DMS53 treated with DMSO at 0.1 percent for 48 hours (cell line): ENCODE results near the gene ATG10.
"Not testable (repeated sequence)": the region's sequence is repeated elsewhere in the genome, so short reads cannot be mapped to it uniquely, and the experiment has no call there.

Experiments used
- DNase-seq: peaks from one replicate; lab custom pipeline; 2025; ENCODE audit not compliant: unreplicated experiment; lab: John Stamatoyannopoulos, UW

Gene ATG10

GRCh38 chr5:81971712-81972491, at the start of gene ATG10:
Gene ATG10, plus strand, starts transcription at chr5:81972023. Its CDS starts 15,548 bp downstream, at chr5:81987571.
- peak; percentile 86 for DNase-seq

GRCh38 chr5:81922854-81923279, 49.0 kb upstream of the ATG10 start:
- peak; percentile 59 for DNase-seq

- no peak for DNase-seq
Measured at GRCh38 chr5:81924442-81924841, 47.4 kb upstream of the ATG10 start.

GRCh38 chr5:81925009-81925408, 46.8 kb upstream of the ATG10 start:
- no peak for DNase-seq

GRCh38 chr5:81925981-81926380, 45.8 kb upstream of the ATG10 start:
- no peak for DNase-seq

DNA sequence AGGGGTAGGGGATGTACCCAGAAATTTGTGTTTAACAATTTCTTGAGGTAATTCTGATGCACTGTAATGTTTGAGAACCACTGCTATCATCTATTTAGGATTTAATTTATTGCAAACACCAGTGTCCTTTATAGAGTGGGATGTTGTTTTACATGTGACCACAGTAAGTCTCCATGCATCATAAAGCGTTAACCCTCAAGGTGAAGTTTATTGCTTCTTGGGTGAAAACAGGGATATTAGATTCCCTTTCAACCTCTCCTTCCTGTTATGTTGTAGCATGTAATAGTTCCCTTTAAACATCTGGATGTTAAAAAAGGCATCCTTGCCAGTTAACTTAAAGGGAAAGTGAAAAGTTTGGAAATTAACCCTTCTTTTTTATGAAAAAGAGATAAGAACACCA, 35.8 kb upstream of the ATG10 start:
- DNase-seq = no peak

DNA sequence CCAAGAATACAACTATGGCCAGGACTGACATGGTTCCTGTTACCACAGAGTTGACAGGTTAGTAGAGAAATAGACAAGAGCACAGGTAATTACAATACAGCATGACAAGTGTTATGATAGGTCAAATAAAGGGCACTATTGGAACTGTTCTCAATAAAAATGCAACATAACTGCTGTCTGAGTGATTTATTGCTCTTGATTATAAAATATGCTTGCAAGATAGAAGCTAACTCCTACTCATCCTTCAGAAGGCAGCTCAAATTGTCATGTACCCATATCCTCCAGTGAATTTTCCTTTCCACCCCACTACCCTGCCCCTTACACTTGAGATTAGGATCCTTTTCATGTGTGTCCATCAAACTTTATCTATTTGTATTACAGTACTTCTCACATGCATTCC, 35.1 kb upstream of the ATG10 start:
- no peak for DNase-seq

- no peak for DNase-seq
Measured at GRCh38 chr5:81942746-81943145, 29.1 kb upstream of the ATG10 start.

DNA sequence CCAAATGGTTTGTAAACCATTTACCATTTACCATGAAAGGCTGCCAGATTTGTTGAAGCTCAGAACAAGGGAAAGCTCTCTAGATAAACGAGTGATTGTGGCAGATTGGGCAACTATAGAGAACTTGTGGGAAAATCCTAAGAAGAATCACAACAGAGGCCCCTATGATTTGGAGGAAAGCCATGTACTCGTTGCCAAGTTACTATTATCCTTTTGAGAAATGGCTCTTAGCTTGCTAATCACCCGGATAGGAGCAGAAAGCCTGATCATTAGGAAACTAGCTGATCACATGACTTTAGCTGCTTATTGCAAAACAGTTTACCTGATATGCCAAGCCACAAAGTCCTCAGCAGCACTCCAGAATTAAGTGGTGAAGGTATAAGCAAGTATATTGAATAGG, 23.5 kb upstream of the ATG10 start:
- DNase-seq = no peak

DNA sequence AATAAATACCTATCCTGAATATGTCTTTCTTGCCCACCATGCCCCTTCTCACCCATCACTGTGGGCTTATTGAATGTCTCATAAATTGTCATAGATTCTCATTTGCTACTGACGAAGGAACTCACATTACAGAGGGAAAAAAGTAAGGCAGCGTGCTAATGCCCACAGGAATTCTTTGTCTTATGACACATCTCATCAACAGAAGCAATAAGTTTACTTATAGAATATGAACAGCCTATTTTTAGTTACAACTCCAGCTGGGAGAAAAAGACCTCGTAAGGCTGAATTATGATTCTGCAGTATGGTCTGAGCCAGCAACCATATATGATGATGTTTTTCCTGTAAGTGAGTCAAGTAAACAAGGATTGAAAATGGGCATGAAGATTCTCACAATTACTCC, 22.4 kb upstream of the ATG10 start:
- no peak for DNase-seq

DNA sequence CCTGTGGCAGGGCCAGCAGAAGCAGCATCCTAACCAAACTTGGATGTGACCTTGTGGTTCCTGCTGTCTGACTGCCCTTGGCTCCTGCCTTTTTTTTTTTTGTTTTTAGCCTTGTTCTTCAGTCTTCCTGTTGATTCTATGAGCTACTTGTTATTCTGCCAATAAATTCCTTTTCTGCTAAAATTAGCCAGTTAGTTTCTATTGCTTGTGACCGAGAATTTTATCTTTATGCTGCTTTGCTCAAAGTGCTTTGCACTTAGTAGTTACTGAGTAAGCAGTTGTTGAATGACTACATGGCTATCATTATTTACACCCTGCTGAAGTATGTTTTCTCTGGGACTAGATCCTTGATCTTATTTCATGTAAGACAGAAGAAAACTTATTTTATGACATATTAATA, 20.8 kb upstream of the ATG10 start:
- no peak for DNase-seq

GRCh38 chr5:81954796-81955195, 17.0 kb upstream of the ATG10 start:
- DNase-seq = not testable (repeated sequence)

GRCh38 chr5:81958129-81958528, 13.7 kb upstream of the ATG10 start:
- not testable (repeated sequence) for DNase-seq

DNA sequence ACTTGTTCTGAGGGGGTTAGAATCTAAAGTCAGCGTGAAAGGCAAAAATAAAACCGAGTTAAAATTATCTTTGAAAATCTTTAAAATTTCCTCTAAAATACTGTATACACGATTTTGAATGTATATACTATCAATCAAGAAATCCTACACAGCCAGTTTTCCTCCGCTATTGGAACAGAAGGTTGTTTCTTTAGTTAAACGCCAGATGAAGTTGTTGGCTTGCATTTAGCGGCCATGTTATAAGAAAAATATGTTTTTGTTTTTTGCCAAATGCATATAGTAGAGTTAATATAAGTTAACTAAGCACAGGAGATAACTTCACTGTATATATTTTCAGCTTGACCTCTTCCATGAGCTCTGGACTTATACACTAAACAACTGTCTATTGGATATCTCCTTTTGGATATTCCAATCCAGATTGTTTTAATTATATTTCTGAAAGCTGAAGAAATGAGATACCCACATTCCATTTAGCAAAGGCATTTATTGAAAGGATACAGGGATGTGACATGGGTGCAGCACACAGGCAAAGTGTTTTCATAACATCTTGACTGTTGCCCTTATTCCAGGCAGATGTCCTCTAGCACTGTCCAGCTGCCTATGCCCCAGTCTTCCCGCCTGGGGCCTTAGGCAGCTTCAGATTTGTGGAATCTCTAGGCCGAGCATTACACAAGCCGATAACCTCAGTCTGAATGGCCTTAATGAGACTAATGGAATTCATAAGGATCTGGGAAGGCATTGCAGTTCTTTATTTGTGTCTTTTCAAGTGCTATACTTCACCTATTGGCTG, 10.0 kb upstream of the ATG10 start:
- no peak for DNase-seq

DNA sequence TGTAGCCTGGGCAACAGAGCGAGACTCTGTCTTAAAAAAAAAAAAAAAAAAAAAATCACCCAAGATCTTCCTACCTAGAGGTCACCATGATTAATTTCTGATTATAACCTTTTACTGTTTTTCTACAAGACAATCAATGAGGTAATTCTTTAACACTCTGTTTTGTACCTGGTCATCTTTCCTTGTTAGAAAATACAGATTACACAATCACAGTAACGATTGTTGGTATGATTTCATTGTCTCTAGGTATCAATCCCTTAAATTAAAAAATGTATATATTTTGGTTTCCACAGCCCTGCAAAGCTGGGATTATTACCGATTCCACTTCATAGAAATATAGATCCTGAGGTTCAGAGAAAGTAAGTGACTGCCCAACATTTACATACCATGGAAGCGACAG, 8.3 kb upstream of the ATG10 start:
- DNase-seq = no peak

DNA sequence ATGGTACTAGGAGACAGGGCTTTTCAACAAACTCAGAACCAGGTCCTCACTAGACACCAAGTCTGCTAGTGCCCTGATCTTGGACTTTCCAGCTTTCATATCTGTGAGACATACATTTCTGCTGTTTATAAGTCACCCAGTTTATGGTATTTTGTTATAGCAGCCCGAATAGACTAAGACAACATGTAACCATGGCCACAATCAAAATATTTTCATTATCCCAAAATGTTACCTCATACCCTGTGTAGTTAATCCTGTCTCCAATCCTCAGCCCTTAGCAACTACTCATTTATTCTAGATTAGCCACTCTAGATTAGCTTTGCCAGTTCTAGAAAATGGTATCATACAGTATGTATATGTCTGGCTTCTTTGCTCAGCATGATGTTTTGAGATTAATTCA, 6.3 kb upstream of the ATG10 start:
- DNase-seq = no peak

DNA sequence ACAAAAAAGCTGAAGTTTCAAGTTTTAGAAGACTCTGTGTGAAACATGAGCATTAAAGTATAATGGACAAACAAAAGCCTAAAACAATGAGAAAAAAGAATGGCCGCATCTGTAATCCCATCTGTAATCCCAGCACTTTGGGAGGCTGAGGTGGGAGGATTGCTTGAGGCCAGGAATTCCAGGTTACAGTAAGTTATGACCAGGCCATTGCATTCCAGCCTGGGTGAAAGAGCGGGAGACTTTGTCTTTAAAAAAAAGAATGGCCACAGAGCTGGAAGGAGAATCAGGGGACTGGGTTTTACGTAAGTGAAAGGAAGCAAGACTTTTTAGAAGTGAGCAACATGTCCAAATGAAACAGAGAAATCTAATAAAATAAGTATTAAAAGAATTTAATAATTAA, 2.6 kb upstream of the ATG10 start:
- DNase-seq = no peak

DNA sequence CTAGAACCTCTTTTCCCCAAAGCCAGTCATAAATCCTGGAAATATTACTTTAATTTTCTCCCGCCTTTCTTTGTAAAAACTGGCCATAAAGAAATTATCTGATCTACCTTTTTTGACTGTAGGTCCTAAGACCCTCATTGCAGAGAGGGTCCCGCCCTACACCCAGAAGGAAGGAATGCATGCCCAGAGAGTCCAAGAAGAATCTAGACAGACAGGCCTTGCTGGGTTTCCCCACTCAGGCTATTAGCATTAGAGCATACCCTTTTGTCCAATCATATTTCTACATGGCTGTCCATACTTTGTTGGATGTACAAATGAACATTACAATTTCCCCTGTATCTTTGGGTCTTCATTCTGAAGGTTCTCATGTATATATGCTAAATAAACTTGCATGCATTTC, 1.9 kb upstream of the ATG10 start:
- no peak for DNase-seq

DNA sequence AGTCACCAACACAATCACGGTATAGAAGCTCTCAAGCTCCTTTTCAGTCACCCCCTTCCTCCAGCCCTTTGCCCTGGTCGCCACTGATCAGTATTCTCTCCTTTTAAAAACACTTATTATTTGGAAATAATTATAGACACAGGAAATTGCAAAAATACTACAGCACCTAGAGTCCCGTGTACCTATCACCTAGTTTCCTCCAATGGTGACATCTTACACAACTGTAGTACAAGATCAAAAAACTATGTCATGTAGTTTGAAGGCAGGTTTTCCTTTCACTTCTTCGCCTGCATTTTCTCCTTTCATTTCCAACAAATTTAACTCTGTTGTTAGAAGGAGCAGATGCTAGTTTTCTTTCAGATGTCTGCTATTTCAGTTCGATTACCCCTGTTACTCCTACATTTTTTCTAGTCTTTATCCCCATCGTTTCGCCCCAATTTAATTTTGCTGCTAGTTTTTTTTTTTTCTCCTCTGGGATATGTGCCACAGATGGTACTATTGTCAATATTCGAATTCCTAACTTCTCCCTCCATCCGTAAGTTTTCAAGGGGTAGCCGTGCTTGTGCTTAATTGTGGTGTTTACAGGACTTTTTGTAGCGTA, 612 bp upstream of the ATG10 start:
- DNase-seq = peak; percentile 70

GRCh38 chr5:81972492-81972783, 615 bp downstream of the ATG10 start:
- no peak for DNase-seq

DNA sequence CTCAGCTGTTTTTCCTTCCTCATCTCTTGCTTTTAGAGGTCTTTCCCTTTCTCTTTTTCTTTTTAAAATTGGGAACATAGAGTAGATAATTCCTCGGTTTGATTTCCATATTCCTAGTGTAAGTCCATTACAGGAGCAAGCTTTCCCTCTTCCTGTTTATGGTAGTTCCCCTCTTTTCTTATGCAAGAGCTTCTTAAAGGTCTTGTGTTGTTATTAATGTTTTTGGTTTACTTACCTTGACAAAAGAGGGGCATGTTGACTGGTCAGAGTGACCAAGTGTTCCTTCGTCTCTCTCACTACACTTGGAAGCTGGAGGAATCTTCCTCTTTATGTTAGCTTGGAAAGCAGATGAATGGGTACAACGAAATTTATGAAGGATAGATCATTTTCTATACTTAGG, 8.3 kb downstream of the ATG10 start:
- DNase-seq = no peak

DNA sequence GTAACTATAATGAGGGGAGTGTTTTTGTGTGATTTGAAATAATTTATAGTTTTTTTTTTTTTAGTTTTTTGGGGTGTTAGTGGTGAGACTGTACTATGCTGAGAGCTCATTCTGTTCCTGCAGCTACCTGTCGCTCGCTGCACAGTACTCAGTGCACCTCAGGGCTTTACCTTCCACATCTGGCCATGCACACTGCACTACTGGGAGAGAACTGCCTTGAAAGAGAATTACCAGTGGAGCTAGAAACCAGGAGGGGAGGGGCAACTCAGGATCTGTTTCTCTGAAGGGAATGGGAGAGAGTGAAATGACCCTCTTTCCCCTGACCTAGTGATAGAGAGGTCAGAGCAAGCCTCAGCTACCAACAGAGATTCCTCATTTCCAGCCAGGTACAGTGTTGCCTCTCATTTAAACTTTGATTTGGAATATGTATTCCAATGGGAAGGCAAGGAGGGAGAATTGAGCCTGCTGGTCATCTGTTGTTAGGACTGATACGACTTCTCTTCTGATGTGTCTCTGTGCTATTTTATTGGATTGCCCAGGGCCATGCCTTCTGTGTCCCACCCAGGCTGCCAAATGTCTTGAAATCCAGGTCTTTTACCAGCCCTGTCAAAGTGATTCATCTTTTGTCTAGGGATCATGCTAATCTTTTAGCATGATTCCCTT, 8.9 kb downstream of the ATG10 start:
- DNase-seq = no peak
